GM19240 (cell line): ENCODE data around the gene NUMB.

Experiments used
- DNase-seq: peaks from one replicate; pipeline ENCODE4 v3.0.0; 2011; ENCODE audit warnings: low spot score; ENCODE audit not compliant: insufficient read length

The NUMB gene

DNA sequence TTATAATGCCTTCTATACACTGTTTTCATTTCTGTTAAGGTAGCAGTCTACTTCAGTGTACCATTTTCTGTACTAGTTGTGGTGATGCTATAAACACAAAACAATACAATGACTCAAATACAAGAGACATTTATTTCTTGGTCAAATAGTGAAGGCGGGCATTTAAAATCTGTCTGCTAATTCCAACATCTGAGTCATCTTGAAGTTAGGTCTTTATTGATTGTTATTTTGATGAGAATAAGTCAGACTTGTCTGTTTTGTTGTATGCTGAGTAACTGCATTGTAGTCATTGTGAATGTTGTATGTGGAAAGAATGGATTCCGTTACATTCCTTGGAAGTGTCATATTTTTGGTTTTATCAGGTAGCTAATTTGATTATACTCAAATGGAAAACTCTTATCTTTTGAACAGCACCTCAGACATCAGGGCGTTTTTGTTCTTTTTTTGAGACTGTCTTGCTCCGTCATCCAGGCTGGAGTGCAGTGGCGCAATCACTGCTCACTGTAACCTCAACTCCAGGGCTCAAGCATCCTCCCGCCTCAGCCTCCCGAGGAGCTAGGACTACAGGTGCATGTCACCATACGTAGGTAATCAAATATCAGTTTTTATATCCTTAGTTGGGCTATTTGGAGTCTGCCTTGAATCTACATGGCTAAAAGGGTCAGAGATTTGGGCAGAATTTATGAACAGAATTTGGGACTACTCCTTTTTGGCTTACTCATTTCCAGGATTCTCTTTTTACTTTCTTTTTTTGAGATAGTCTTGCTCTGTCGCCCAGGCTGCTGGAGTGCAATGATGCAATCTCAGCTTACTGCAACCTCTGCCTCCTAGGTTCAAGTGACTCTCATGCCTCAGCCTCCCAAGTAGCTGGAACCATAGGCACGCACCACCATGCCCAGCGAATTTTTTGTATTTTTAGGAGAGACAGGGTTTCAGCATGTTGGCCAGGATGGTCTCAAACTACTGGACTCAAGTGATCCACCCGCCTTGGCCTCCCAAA lies 164.3 kb downstream of the NUMB start:
- no peak for DNase-seq

GRCh38 chr14:73290279-73290678 lies 168.1 kb downstream of the NUMB start:
- no peak for DNase-seq

- no peak for DNase-seq
These were observed 168.6 kb downstream of the NUMB start for GRCh38 chr14:73289729-73290128.

GRCh38 chr14:73289308-73289707 lies 169.0 kb downstream of the NUMB start:
- DNase-seq, result no peak

- no peak for DNase-seq
These were observed 171.3 kb downstream of the NUMB start for GRCh38 chr14:73287071-73287470.

GRCh38 chr14:73286598-73286997 lies 171.7 kb downstream of the NUMB start:
- no peak for DNase-seq

GRCh38 chr14:73285979-73286378 lies 172.4 kb downstream of the NUMB start:
- DNase-seq, result no peak

DNA sequence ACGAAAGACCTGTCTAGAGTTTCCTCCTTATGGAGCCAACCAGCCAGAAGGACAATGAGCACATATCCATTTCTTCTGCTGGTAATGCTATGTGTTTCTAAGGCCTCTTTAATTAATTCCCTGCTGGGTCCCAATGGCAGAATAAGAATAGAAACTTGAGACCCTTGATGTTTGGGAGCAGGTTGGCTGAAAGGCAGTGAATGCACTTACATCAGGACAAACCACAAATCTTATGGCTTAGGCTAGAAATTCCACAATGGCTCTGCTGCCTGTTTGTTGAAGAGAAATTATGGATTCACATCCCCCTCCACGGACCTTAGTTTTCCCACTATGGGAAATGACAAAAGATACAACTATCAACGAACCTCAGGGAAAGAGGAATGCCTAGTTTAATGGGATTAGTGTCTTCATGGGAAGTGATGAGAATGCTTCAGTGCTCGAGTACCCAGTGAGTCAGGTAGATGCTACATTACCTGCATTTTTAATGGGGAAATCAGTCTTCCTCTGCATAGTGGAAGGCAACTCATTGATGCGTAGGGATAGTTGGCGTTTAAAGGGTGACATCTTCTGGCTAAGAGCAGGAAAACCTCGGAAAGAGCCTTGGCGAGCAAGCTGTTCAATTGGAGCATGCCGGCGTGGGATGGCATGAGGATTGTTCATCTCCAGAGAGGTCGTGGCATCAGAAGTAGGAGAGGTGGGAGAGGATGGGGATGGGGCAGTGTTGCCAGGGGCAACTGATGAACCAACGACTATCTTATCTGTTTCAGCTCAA lies 174.6 kb downstream of the NUMB start:
- DNase-seq, result no peak

DNA sequence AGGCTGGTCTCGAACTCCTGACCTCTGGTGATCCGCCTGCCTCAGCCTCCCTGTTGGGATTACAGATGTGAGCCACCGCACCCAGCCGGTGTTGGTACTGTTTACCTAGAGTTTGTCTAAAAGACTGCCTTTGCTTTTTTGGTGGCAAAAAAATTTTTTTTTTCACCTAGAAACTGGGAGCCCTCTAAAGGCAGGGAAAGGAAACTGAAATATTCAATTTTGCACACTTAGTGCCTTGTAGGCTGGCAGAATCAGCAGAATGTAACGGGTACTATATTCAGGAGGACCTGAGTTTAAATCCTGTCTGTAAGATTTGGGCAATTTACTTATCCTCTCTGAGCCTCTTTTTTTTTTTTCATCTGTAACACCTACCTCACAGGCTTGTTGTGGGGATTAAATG lies 177.4 kb downstream of the NUMB start:
- no peak for DNase-seq

- no peak for DNase-seq
These were observed 181.0 kb downstream of the NUMB start for GRCh38 chr14:73277376-73277775.

DNA sequence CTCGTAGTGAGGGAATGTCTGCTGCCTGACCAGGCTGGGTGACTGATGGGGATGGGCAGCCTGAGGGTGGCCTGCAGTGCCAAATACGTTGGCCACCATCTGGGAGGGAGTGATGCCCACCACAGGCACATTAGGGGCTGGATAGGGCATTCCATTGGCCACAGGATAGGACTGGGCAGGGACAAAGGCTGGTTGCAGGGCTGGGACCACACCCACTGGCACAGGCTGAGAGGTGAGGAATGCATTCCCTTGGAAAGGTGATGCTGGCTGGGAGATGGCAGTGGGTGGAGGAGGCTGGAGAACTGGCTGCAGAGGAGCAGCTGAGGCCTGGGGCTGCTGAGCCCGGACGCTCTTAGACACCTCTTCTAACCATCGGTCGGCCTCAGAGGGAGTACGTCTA lies 181.5 kb downstream of the NUMB start:
- no peak for DNase-seq

DNA sequence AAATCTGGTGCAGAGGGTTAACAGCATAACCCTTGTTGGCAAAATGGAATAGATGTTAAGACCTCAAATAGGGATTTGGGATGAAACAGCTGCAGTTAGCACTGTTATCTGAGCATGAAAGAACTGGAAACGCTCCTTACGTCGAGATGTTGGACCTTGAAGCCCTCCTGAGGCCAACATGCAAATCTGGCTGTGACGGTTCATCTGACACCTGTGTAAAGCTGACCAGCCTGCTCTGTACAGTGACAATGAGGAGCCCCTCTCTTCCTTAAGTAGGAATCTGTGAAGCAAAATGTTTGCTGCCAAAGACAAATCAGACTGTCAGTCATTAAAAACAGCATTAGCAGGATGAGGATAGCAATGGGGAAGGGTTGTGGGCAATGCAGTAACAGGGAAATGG lies 184.5 kb downstream of the NUMB start:
- no peak for DNase-seq

- no peak for DNase-seq
These were observed 186.0 kb downstream of the NUMB start for GRCh38 chr14:73272393-73272792.

- peak; percentile 60 for DNase-seq
These were observed 188.4 kb downstream of the NUMB start for GRCh38 chr14:73269729-73270531.

DNA sequence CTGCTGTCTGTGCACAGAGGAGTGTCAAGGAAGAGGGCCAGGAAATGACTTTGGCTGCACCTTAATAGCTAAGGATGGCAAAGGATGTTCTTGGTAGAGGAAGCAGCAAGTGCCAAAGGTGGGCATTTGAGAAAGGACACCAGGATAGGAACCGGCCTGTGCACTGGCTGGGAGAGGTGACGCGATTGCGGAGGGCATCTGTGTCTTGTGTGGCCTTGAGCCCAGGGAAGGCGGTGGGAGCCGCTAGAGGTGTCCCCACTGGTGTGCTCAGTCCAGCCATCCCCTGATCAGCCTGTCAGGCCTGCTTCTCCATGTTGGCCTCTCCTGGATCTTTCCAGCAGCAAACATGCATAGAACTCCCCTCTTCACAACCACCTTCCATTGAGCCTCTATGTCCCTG lies 190.9 kb downstream of the NUMB start:
- DNase-seq, result no peak

GRCh38 chr14:73266317-73266716 lies 192.0 kb downstream of the NUMB start:
- no peak for DNase-seq

- no peak for DNase-seq
These were observed 192.7 kb downstream of the NUMB start for GRCh38 chr14:73265721-73266046.

DNA sequence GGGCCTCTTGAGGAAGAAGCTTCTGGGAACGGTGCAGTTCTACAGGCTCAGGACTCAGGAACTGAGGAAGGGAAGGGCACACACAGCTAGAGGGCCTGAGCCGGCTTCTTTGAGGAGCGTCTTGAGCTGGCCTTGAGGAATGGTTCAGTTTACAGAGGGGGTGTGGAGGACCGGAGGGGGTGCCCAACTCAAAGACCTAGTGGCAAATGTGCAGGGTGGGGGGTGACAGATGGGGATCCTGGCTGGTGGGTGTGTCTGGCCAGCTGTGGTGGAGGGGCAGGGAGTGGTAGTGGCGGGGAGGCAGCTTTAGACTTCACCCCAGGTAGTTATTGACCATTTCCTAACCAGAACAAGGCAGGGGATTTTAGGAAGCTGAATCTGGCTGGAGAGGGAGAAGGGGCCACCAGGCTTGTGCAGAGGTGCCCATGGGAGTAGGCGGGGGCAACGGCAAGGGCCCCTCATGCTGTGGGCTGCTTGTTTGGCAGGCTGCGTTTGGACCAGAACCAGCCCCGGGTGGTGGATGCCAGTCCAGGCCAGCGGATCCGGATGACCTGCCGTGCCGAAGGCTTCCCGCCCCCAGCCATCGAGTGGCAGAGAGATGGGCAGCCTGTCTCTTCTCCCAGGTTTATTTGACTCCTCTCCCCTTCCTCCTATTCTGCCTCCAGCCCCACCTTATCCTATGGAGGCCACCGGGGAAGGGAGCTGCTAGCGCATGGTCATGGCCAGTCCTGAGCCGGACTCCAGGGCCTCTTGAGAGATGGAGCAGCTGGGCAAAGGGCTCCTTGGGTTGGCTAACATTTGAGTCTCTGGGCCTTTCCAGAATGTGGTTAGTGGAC lies 193.2 kb downstream of the NUMB start:
- DNase-seq, result no peak

- DNase-seq, result no peak
These were observed 194.1 kb downstream of the NUMB start for GRCh38 chr14:73264080-73264884.

GRCh38 chr14:73263606-73264005 lies 194.7 kb downstream of the NUMB start:
- no peak for DNase-seq
